GM23338 (cell line): Measurements from ENCODE around the gene CNTNAP2. TPM values are rescaled to one million over a fixed set of nuclear protein-coding genes. Genes with fewer than 3 reads are reported as not detected.

Source experiments
- ATAC-seq: fragments of 200-7000 bp; cut with Tn5 transposase; 3 replicates; pipeline ENCODE4 v1.9.1; 2020
- DNase-seq: peaks from one replicate; pipeline ENCODE4 v3.0.0-alpha.2; 2015; ENCODE audit warnings: low spot score
- H2AFZ ChIP-seq: fragments of 200-600 bp; sonication (generic); 2 replicates; pipeline ENCODE4 v1.8.0; 2016; ENCODE audit warnings: antibody characterized with exemption, mild to moderate bottlenecking, moderate library complexity
- H3F3A ChIP-seq: fragments of 200-600 bp; sonication (generic); replicated peaks from 2 replicates; pipeline ENCODE4 v1.8.0; 2017; ENCODE audit warnings: antibody characterized with exemption, mixed run types, low read depth
- H3K27ac ChIP-seq: fragments of 200-600 bp; sonication (generic); 2 replicates; pipeline ENCODE4 v1.6.1; 2016; ENCODE audit warnings: low read depth
- H3K27me3 ChIP-seq: fragments of 200-600 bp; sonication (generic); 2 replicates; pipeline ENCODE4 v1.8.0; 2016; ENCODE audit warnings: mild to moderate bottlenecking, mixed run types, moderate library complexity; ENCODE audit not compliant: insufficient read depth
- H3K36me3 ChIP-seq: fragments of 200-600 bp; sonication (generic); 2 replicates; pipeline ENCODE4 v1.8.0; 2016; ENCODE audit warnings: mild to moderate bottlenecking; ENCODE audit not compliant: insufficient read depth
- H3K4me1 ChIP-seq: fragments of 200-600 bp; sonication (generic); 2 replicates; pipeline ENCODE4 v1.8.0; 2016; ENCODE audit warnings: mild to moderate bottlenecking, moderate library complexity; ENCODE audit not compliant: insufficient read depth
- H3K4me2 ChIP-seq: fragments of 200-600 bp; sonication (generic); 2 replicates; pipeline ENCODE4 v1.7.1; 2017; ENCODE audit warnings: mixed run types
- H3K4me3 ChIP-seq: fragments of 200-600 bp; sonication (generic); 2 replicates; pipeline ENCODE4 v1.6.1; 2016; ENCODE audit warnings: mixed run types
- H3K79me2 ChIP-seq: fragments of 200-600 bp; sonication (generic); replicated peaks from 2 replicates; pipeline ENCODE4 v1.8.0; 2017; ENCODE audit warnings: mild to moderate bottlenecking; ENCODE audit not compliant: insufficient read depth
- H3K9me2 ChIP-seq: fragments of 200-600 bp; sonication (generic); 2 replicates; pipeline ENCODE4 v1.8.0; 2017; ENCODE audit not compliant: insufficient read depth
- H4K20me1 ChIP-seq: fragments of 200-600 bp; sonication (generic); replicated peaks from 2 replicates; pipeline ENCODE4 v1.8.0; 2017; ENCODE audit warnings: mild to moderate bottlenecking; ENCODE audit not compliant: insufficient read depth
- H3K27ac Mint-ChIP-seq: 2 replicates; pipeline ENCODE4 v1.8.0; 2020; ENCODE audit warnings: inconsistent platforms, mild to moderate bottlenecking, moderate library complexity, mixed read lengths
- H3K27me3 Mint-ChIP-seq: 3 replicates; pipeline ENCODE4 v1.8.0; 2022; ENCODE audit warnings: low read depth, mild to moderate bottlenecking, moderate library complexity, mixed read lengths, inconsistent platforms; ENCODE audit not compliant: insufficient read depth, poor library complexity
- H3K36me3 Mint-ChIP-seq: 3 replicates; pipeline ENCODE4 v1.8.0; 2021; ENCODE audit warnings: low read depth, mild to moderate bottlenecking, inconsistent platforms, moderate library complexity, mixed read lengths
- H3K4me1 Mint-ChIP-seq: 3 replicates; pipeline ENCODE4 v1.8.0; 2020; ENCODE audit warnings: mild to moderate bottlenecking, inconsistent platforms, mixed read lengths
- H3K4me3 Mint-ChIP-seq: 3 replicates; pipeline ENCODE4 v1.8.0; 2021; ENCODE audit warnings: moderate library complexity, mild to moderate bottlenecking, inconsistent platforms, mixed read lengths
- H3K9me3 Mint-ChIP-seq: 3 replicates; pipeline ENCODE4 v1.8.0; 2020; ENCODE audit warnings: moderate library complexity, mild to moderate bottlenecking, inconsistent platforms, mixed read lengths
- CREB1 ChIP-seq: fragments of 250-450 bp; sonication (Bioruptor Pico); IDR thresholded peaks from 2 replicates; pipeline ENCODE4 v1.5.0; 2020; ENCODE audit warnings: low read depth, mild to moderate bottlenecking, moderate library complexity
- ETS1 ChIP-seq: IDR thresholded peaks from 2 replicates; pipeline ENCODE4 v1.6.1; 2016; ENCODE audit warnings: antibody characterized with exemption
- EZH2 ChIP-seq: fragments of 200-600 bp; sonication (generic); IDR thresholded peaks from one replicate; pipeline ENCODE4 v1.8.0; 2017; ENCODE audit warnings: antibody characterized with exemption, mild to moderate bottlenecking, low read depth; ENCODE audit not compliant: unreplicated experiment
- NANOG ChIP-seq: IDR thresholded peaks from 2 replicates; pipeline ENCODE4 v1.6.1; 2016; ENCODE audit warnings: antibody characterized with exemption, borderline replicate concordance
- POLR2AphosphoS5 ChIP-seq: IDR thresholded peaks from 2 replicates; pipeline ENCODE4 v1.6.1; 2016; ENCODE audit warnings: antibody characterized with exemption, low read depth
- STAT1 ChIP-seq: IDR thresholded peaks from one replicate; pipeline ENCODE4 v1.6.1; 2016; ENCODE audit warnings: antibody characterized with exemption; ENCODE audit not compliant: unreplicated experiment
- ZNF114 ChIP-seq: fragments of 250-450 bp; sonication (Bioruptor Pico); IDR thresholded peaks from 2 replicates; pipeline ENCODE4 v1.5.0; 2020; ENCODE audit warnings: mild to moderate bottlenecking, moderate library complexity
- ZNF331 ChIP-seq: fragments of 250-450 bp; sonication (Bioruptor Pico); IDR thresholded peaks from 2 replicates; pipeline ENCODE4 v1.5.0; 2020; ENCODE audit warnings: low read depth, mild to moderate bottlenecking, moderate library complexity
- polyA plus RNA-seq: library from polyadenylated mRNA; unstranded; fragments of >200 nt; fragmentation: Nextera tagmentation; extraction: Ambion mirVana; gene quantifications from 2 replicates; pipeline ENCODE4 v1.2.1, GENCODE V29; 2016
- total RNA-seq: library from RNA; depleted of rRNA; stranded (reverse); fragments of >200 nt; shearing (Covaris generic); gene quantifications from 2 replicates; pipeline ENCODE4 v1.2.3, GENCODE V29; 2014
- TF ChIP-seq, protein P1 (sequence below): IDR thresholded peaks from one replicate; pipeline ENCODE4 v1.6.1; 2018; ENCODE audit warnings: antibody characterized with exemption; ENCODE audit not compliant: unreplicated experiment

The CNTNAP2 gene
- total and polyA plus RNA-seq, 2 experiments from 2014 or later = 38.2 to 61.3 TPM

- TF ChIP-seq ZNF331 (CRISPR knock-in tag) (no peak), ETS1 (no peak)
Observed at GRCh38 chr7:148028165-148028564, 1911.6 kb downstream of the CNTNAP2 start (continued).

- TF ChIP-seq EZH2 = no peak
- no peak for TF ChIP-seq ZNF331 (CRISPR knock-in tag)
- Histone ChIP-seq H3K4me3 (no peak overlapping the region), H3K9me2 (no peaks in the 10 kb centered on the region), H3K27me3 (peaks cover 36% of the 10 kb centered on the region), H3K4me1 (0 out of 2 replicates have a peak, but pooled peaks cover 4% of the 10 kb centered on the region), H4K20me1 (no peaks in the 10 kb centered on the region), H3K4me2 (no peak overlapping the region), H2AFZ (no peak overlapping the region), H3K27ac (no peak overlapping the region), H3F3A (no peaks in the 10 kb centered on the region), H3K79me2 (no peaks in the 10 kb centered on the region), H3K36me3 (no peaks in the 10 kb centered on the region)
- ATAC-seq (peak; percentile 88), DNase-seq (no peak)
- Mint-ChIP-seq H3K27me3 (peaks cover 35% of the 10 kb centered on the region), H3K4me3 (no peak overlapping the region), H3K9me3 (peaks cover 10% of the 10 kb centered on the region; the same call in 2 of the 3 replicates), H3K4me1 (peaks cover 15% of the 10 kb centered on the region), H3K27ac (no peak overlapping the region), H3K36me3 (no peaks in the 10 kb centered on the region)
Observed at GRCh38 chr7:148031019-148031418, 1914.4 kb downstream of the CNTNAP2 start.

DNA sequence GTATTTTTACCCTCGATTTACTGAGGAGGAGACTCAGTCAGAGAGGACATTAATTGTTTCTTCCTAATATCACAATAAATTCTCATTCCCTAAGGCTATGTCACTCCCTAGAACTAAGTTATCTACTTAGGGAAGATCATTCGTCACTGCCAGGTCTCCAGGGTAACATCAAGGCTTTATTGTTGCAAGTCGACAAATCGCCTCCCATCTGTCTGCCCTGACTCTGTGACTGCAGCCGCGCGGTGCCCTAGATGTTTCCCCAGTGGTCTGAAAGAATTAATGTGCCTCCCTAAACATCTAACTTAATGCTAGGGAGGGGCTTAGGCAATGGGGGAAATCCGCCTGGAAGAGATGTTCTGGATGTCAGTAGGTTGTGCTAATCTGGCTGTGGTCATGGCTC lies 1915.2 kb downstream of the CNTNAP2 start:
- Mint-ChIP-seq H3K27me3 (peaks cover 35% of the 10 kb centered on the region), H3K27ac (no peak overlapping the region), H3K4me1 (peaks cover 10% of the 10 kb centered on the region), H3K36me3 (no peaks in the 10 kb centered on the region), H3K4me3 (no peak overlapping the region), H3K9me3 (peaks cover 14% of the 10 kb centered on the region; the same call in 2 of the 3 replicates)
- no peak overlapping the region for H3K4me3 ChIP-seq
- ATAC-seq (no peak), DNase-seq (no peak)
- no peak overlapping the region for H3K4me2 ChIP-seq
- no peak overlapping the region for H2AFZ ChIP-seq
- no peak overlapping the region for H3K27ac ChIP-seq
- H3K36me3 ChIP-seq = no peaks in the 10 kb centered on the region
- H3K4me1 ChIP-seq = 0 out of 2 replicates have a peak, but pooled peaks cover 4% of the 10 kb centered on the region
- H4K20me1 ChIP-seq = no peaks in the 10 kb centered on the region
- H3K9me2 ChIP-seq = no peaks in the 10 kb centered on the region; the same call in 1 of the 2 replicates
- no peaks in the 10 kb centered on the region for H3K79me2 ChIP-seq
- H3K27me3 ChIP-seq = peaks cover 36% of the 10 kb centered on the region
- no peaks in the 10 kb centered on the region for H3F3A ChIP-seq
- TF ChIP-seq STAT1 = no peak
- TF ChIP-seq POLR2AphosphoS5 = no peak
- TF ChIP-seq CREB1 (CRISPR knock-in tag) = no peak
- TF ChIP-seq ETS1 = no peak
- no peak for TF ChIP-seq NANOG
- TF ChIP-seq, protein P1, sequence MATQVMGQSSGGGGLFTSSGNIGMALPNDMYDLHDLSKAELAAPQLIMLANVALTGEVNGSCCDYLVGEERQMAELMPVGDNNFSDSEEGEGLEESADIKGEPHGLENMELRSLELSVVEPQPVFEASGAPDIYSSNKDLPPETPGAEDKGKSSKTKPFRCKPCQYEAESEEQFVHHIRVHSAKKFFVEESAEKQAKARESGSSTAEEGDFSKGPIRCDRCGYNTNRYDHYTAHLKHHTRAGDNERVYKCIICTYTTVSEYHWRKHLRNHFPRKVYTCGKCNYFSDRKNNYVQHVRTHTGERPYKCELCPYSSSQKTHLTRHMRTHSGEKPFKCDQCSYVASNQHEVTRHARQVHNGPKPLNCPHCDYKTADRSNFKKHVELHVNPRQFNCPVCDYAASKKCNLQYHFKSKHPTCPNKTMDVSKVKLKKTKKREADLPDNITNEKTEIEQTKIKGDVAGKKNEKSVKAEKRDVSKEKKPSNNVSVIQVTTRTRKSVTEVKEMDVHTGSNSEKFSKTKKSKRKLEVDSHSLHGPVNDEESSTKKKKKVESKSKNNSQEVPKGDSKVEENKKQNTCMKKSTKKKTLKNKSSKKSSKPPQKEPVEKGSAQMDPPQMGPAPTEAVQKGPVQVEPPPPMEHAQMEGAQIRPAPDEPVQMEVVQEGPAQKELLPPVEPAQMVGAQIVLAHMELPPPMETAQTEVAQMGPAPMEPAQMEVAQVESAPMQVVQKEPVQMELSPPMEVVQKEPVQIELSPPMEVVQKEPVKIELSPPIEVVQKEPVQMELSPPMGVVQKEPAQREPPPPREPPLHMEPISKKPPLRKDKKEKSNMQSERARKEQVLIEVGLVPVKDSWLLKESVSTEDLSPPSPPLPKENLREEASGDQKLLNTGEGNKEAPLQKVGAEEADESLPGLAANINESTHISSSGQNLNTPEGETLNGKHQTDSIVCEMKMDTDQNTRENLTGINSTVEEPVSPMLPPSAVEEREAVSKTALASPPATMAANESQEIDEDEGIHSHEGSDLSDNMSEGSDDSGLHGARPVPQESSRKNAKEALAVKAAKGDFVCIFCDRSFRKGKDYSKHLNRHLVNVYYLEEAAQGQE = no peak
- TF ChIP-seq EZH2 = no peak
- no peak for TF ChIP-seq ZNF114 (CRISPR knock-in tag)
